OCI-LY3 (cell line): ENCODE measurements around the gene CCIN.

Source experiments
- H2AFZ ChIP-seq: fragments of 200-600, 300-600 bp; shearing (Covaris generic); 2 replicates; pipeline ENCODE4 v1.6.0; 2014; ENCODE audit warnings: antibody characterized with exemption, low read depth, low read length
- H3K27ac ChIP-seq: fragments of 200-600, 300-600 bp; sonication (generic); 2 replicates; pipeline ENCODE4 v1.5.1; 2014; ENCODE audit warnings: mild to moderate bottlenecking, low read length, moderate library complexity, mixed read lengths
- H3K27me3 ChIP-seq: fragments of 200-600, 300-600 bp; sonication (generic); 2 replicates; pipeline ENCODE4 v1.6.1; 2014; ENCODE audit warnings: low read depth, low read length, mixed read lengths
- H3K36me3 ChIP-seq: fragments of 200-600, 300-600 bp; sonication (generic); replicated peaks from 2 replicates; pipeline ENCODE3; 2014; ENCODE audit warnings: low read depth, low read length, mixed read lengths
- H3K4me1 ChIP-seq: fragments of 300-600, 200-600 bp; sonication (generic); 2 replicates; pipeline ENCODE4 v1.6.1; 2014; ENCODE audit warnings: low read length, mixed read lengths
- H3K4me2 ChIP-seq: fragments of 200-600, 300-600 bp; sonication (generic); 2 replicates; pipeline ENCODE4 v1.6.1; 2014; ENCODE audit warnings: low read length, mixed read lengths
- H3K4me3 ChIP-seq: fragments of 300-600, 200-600 bp; sonication (generic); 2 replicates; pipeline ENCODE4 v1.5.1; 2014; ENCODE audit warnings: antibody characterized with exemption, mild to moderate bottlenecking, low read length, moderate library complexity
- H3K79me2 ChIP-seq: fragments of 300-600, 200-600 bp; shearing (Covaris generic); 2 replicates; pipeline ENCODE4 v1.6.1; 2014; ENCODE audit warnings: mild to moderate bottlenecking, low read length, mixed read lengths
- H3K9ac ChIP-seq: fragments of 300-600, 200-600 bp; shearing (Covaris generic); 2 replicates; pipeline ENCODE4 v1.6.0; 2014; ENCODE audit warnings: mild to moderate bottlenecking, low read length, moderate library complexity
- H3K9me3 ChIP-seq: fragments of 200-600, 300-600 bp; shearing (Covaris generic); 2 replicates; pipeline ENCODE4 v1.6.1; 2014; ENCODE audit warnings: low read length, mixed read lengths; ENCODE audit not compliant: insufficient read depth
- H4K20me1 ChIP-seq: fragments of 200-600, 300-600 bp; sonication (generic); 2 replicates; pipeline ENCODE4 v1.6.1; 2016; ENCODE audit warnings: low read length, mixed read lengths; ENCODE audit not compliant: insufficient read depth
- CTCF ChIP-seq: fragments of 200-600, 300-600 bp; sonication (generic); IDR thresholded peaks from 2 replicates; pipeline ENCODE4 v1.5.1; 2014; ENCODE audit warnings: antibody characterized with exemption, low read length, low read depth
- EZH2phosphoT487 ChIP-seq: fragments of 200-600 bp; shearing (Covaris generic); IDR thresholded peaks from 2 replicates; pipeline ENCODE4 v1.6.1; 2018; ENCODE audit warnings: antibody characterized with exemption, mixed run types, low read depth

The CCIN gene

GRCh38 chr9:36161187-36161586, 8.0 kb upstream of the CCIN start:
- Histone ChIP-seq H3K36me3 (no peaks in the 10 kb centered on the region), H3K9me3 (no peaks in the 10 kb centered on the region), H3K79me2 (no peaks in the 10 kb centered on the region), H2AFZ (no peak overlapping the region), H3K27ac (no peak overlapping the region), H3K27me3 (peaks cover 14% of the 10 kb centered on the region), H3K4me2 (no peak overlapping the region), H3K4me1 (no peaks in the 10 kb centered on the region), H4K20me1 (no peaks in the 10 kb centered on the region), H3K4me3 (no peak overlapping the region), H3K9ac (no peak overlapping the region)
- TF ChIP-seq CTCF (no peak), EZH2phosphoT487 (no peak)

GRCh38 chr9:36162211-36162738, 6.9 kb upstream of the CCIN start:
- Histone ChIP-seq H3K27me3 (peaks cover 14% of the 10 kb centered on the region), H3K9me3 (no peaks in the 10 kb centered on the region), H2AFZ (no peak overlapping the region), H3K4me2 (no peak overlapping the region), H3K79me2 (no peaks in the 10 kb centered on the region), H3K4me1 (no peaks in the 10 kb centered on the region), H3K4me3 (no peak overlapping the region), H3K27ac (no peak overlapping the region), H4K20me1 (no peaks in the 10 kb centered on the region), H3K9ac (no peak overlapping the region), H3K36me3 (no peaks in the 10 kb centered on the region)
- TF ChIP-seq CTCF = no peak
- no peak for TF ChIP-seq EZH2phosphoT487

- Histone ChIP-seq H4K20me1 (no peaks in the 10 kb centered on the region), H3K36me3 (no peaks in the 10 kb centered on the region), H3K9me3 (no peaks in the 10 kb centered on the region), H3K27me3 (peaks cover 14% of the 10 kb centered on the region), H3K4me3 (no peak overlapping the region), H2AFZ (no peak overlapping the region), H3K79me2 (no peaks in the 10 kb centered on the region), H3K4me2 (no peak overlapping the region), H3K9ac (no peak overlapping the region), H3K27ac (no peak overlapping the region), H3K4me1 (no peaks in the 10 kb centered on the region)
- TF ChIP-seq EZH2phosphoT487 (no peak), CTCF (no peak)
Measured at GRCh38 chr9:36163049-36163785, 6.0 kb upstream of the CCIN start.

GRCh38 chr9:36163786-36164170, 5.4 kb upstream of the CCIN start:
- Histone ChIP-seq H3K9me3 (no peaks in the 10 kb centered on the region), H3K4me2 (no peak overlapping the region), H3K27ac (no peak overlapping the region), H3K79me2 (no peaks in the 10 kb centered on the region), H3K27me3 (peaks cover 14% of the 10 kb centered on the region), H3K4me3 (no peak overlapping the region), H3K36me3 (no peaks in the 10 kb centered on the region), H4K20me1 (no peaks in the 10 kb centered on the region), H3K9ac (no peak overlapping the region), H3K4me1 (no peaks in the 10 kb centered on the region), H2AFZ (no peak overlapping the region)
- no peak for TF ChIP-seq EZH2phosphoT487
